Testis (tissue), 2 donors: ENCODE results near the gene MAN1B1.

Source experiments
- POLR2A ChIP-seq: fragments of 450-650 bp; IDR thresholded peaks from one replicate; pipeline ENCODE4 v1.6.1; 2017; ENCODE audit warnings: antibody characterized with exemption, mild to moderate bottlenecking, moderate library complexity
- TF ChIP-seq, protein P1 (sequence below), 3 experiments: fragments of 450-650 bp in 2 of 3; fragments of 200-600 bp in 1 of 3; sonication (generic) in 1 of 3; IDR thresholded peaks; one replicate each; pipeline ENCODE4 v1.5.1; 2016 to 2019; ENCODE audit warnings: antibody characterized with exemption in 3 of 3, mild to moderate bottlenecking in 2 of 3, moderate library complexity in 1 of 3

DNA sequence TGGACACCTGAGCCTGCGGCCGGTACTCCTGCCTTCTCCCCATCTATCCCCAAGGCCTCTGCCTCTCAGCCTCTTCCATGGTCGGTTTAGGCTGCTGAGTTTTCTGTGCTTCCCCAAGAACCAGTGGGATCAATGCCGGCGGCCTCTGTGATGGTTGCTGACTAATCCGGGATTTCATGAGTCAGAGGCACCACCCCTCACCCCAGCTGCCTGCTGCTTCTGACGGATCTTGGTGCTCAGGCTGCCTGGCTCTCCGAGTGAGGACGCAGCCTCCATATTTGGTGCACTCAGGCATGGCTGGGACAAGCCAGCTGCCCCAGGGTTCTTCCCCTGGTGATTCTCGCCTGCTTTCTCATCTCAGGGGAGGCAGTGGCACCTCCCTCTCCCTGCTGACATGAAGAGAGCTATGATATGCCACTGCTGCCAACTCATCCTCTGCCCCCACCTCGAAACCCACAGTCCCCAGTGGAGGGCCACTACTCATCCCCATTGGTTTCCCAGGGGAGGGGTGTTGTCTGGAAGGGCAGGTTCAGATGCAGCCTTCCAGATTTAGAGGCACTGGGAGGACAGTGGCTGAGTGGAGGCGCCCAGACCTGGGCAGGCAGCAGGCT, 3.3 kb upstream of the MAN1B1 start:
- TF ChIP-seq, protein P1, sequence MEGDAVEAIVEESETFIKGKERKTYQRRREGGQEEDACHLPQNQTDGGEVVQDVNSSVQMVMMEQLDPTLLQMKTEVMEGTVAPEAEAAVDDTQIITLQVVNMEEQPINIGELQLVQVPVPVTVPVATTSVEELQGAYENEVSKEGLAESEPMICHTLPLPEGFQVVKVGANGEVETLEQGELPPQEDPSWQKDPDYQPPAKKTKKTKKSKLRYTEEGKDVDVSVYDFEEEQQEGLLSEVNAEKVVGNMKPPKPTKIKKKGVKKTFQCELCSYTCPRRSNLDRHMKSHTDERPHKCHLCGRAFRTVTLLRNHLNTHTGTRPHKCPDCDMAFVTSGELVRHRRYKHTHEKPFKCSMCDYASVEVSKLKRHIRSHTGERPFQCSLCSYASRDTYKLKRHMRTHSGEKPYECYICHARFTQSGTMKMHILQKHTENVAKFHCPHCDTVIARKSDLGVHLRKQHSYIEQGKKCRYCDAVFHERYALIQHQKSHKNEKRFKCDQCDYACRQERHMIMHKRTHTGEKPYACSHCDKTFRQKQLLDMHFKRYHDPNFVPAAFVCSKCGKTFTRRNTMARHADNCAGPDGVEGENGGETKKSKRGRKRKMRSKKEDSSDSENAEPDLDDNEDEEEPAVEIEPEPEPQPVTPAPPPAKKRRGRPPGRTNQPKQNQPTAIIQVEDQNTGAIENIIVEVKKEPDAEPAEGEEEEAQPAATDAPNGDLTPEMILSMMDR (IDR thresholded peaks at IDR 0.05) = no peak
- TF ChIP-seq POLR2A = no peak
